ENCODE data around the gene COL1A2.

COL1A2 gene

GRCh38 chr7:94400643-94401427 is 6.1 kb downstream of the COL1A2 start:
- Histone ChIP-seq H3K4me2 (ENCODE audit: low read depth, low read length, poor library complexity, severe bottlenecking) (no peak overlapping the region), H3K4me1 (ENCODE audit: insufficient read depth, low read length, poor library complexity, severe bottlenecking) (no peaks in the 10 kb centered on the region), H3K36me3 (ENCODE audit: insufficient read depth, low read length) (no peaks in the 10 kb centered on the region), H3K9me3 (ENCODE audit: insufficient read depth, low read depth, low read length) (no peaks in the 10 kb centered on the region), H3K27me3 (ENCODE audit: insufficient read depth, low read length, poor library complexity, severe bottlenecking) (no peaks in the 10 kb centered on the region), H2AFZ (ENCODE audit: low read length) (no peak overlapping the region), H3K79me2 (ENCODE audit: insufficient read depth, low read length) (no peaks in the 10 kb centered on the region), H3K4me3 (ENCODE audit: low read length, poor library complexity, severe bottlenecking) (no peak overlapping the region), H4K20me1 (ENCODE audit: insufficient read depth, low read length, poor library complexity, severe bottlenecking) (no peaks in the 10 kb centered on the region), H3F3A (ENCODE audit: low read depth) (no peaks in the 10 kb centered on the region), H3K9me2 (replicated peaks; ENCODE audit: low read depth, low read length) (no peaks in the 10 kb centered on the region), H3K9ac (ENCODE audit: low read depth, low read length, poor library complexity, severe bottlenecking) (no peak overlapping the region)
- TF ChIP-seq EZH2phosphoT487 (IDR thresholded peaks at IDR 0.05; ENCODE audit: borderline replicate concordance): no peak
- TF ChIP-seq, protein P1, sequence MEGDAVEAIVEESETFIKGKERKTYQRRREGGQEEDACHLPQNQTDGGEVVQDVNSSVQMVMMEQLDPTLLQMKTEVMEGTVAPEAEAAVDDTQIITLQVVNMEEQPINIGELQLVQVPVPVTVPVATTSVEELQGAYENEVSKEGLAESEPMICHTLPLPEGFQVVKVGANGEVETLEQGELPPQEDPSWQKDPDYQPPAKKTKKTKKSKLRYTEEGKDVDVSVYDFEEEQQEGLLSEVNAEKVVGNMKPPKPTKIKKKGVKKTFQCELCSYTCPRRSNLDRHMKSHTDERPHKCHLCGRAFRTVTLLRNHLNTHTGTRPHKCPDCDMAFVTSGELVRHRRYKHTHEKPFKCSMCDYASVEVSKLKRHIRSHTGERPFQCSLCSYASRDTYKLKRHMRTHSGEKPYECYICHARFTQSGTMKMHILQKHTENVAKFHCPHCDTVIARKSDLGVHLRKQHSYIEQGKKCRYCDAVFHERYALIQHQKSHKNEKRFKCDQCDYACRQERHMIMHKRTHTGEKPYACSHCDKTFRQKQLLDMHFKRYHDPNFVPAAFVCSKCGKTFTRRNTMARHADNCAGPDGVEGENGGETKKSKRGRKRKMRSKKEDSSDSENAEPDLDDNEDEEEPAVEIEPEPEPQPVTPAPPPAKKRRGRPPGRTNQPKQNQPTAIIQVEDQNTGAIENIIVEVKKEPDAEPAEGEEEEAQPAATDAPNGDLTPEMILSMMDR (conservative IDR thresholded peaks at IDR 0.05; ENCODE audit: low read length): no peak

GRCh38 chr7:94401428-94401814 is 6.7 kb downstream of the COL1A2 start:
- Histone ChIP-seq H3F3A (ENCODE audit: low read depth) (no peaks in the 10 kb centered on the region), H3K9me3 (ENCODE audit: insufficient read depth, low read depth, low read length) (no peaks in the 10 kb centered on the region), H2AFZ (ENCODE audit: low read length) (no peak overlapping the region), H3K79me2 (ENCODE audit: insufficient read depth, low read length) (no peaks in the 10 kb centered on the region), H3K4me3 (ENCODE audit: low read length, poor library complexity, severe bottlenecking) (no peak overlapping the region), H3K9me2 (replicated peaks; ENCODE audit: low read depth, low read length) (no peaks in the 10 kb centered on the region), H4K20me1 (ENCODE audit: insufficient read depth, low read length, poor library complexity, severe bottlenecking) (no peaks in the 10 kb centered on the region), H3K4me1 (ENCODE audit: insufficient read depth, low read length, poor library complexity, severe bottlenecking) (no peaks in the 10 kb centered on the region), H3K36me3 (ENCODE audit: insufficient read depth, low read length) (no peaks in the 10 kb centered on the region), H3K4me2 (ENCODE audit: low read depth, low read length, poor library complexity, severe bottlenecking) (no peak overlapping the region), H3K27me3 (ENCODE audit: insufficient read depth, low read length, poor library complexity, severe bottlenecking) (no peaks in the 10 kb centered on the region), H3K9ac (ENCODE audit: low read depth, low read length, poor library complexity, severe bottlenecking) (no peak overlapping the region)
- TF ChIP-seq, protein P1 (conservative IDR thresholded peaks at IDR 0.05; ENCODE audit: low read length): no peak
- no peak for TF ChIP-seq EZH2phosphoT487 (IDR thresholded peaks at IDR 0.05; ENCODE audit: borderline replicate concordance)

DNA sequence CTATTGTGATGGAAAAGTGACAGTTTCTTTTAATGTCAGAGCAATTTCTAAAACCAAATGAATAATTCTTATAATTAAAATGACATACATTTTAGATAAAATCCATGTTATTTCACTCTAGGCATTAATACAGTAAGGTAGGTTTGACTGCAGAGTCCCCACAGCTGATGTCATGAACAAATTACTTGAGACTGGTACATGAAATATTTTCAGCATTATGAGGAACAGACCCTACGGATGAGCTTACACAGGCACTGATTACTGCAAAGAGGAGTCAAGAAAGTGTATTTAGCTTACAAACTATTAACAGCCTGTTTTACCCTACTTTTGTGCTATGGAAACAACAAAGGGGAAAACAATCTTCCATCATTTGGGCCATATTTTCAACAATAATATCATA is 8.9 kb downstream of the COL1A2 start:
- Histone ChIP-seq H3K9ac (ENCODE audit: low read depth, low read length, poor library complexity, severe bottlenecking) (no peak overlapping the region), H3K9me3 (ENCODE audit: insufficient read depth, low read depth, low read length) (no peaks in the 10 kb centered on the region), H3K36me3 (ENCODE audit: insufficient read depth, low read length) (no peaks in the 10 kb centered on the region), H3F3A (ENCODE audit: low read depth) (no peaks in the 10 kb centered on the region), H3K4me2 (ENCODE audit: low read depth, low read length, poor library complexity, severe bottlenecking) (no peak overlapping the region), H2AFZ (ENCODE audit: low read length) (no peak overlapping the region), H4K20me1 (ENCODE audit: insufficient read depth, low read length, poor library complexity, severe bottlenecking) (no peaks in the 10 kb centered on the region), H3K9me2 (replicated peaks; ENCODE audit: low read depth, low read length) (no peaks in the 10 kb centered on the region), H3K27me3 (ENCODE audit: insufficient read depth, low read length, poor library complexity, severe bottlenecking) (no peaks in the 10 kb centered on the region), H3K4me3 (ENCODE audit: low read length, poor library complexity, severe bottlenecking) (no peak overlapping the region), H3K79me2 (ENCODE audit: insufficient read depth, low read length) (no peaks in the 10 kb centered on the region), H3K4me1 (ENCODE audit: insufficient read depth, low read length, poor library complexity, severe bottlenecking) (no peaks in the 10 kb centered on the region)
- no peak for TF ChIP-seq EZH2phosphoT487 (IDR thresholded peaks at IDR 0.05; ENCODE audit: borderline replicate concordance)
- TF ChIP-seq, protein P1 (conservative IDR thresholded peaks at IDR 0.05; ENCODE audit: low read length): no peak
